Hypothalamus (tissue), 51 donors: ENCODE measurements around the gene CDK5R2.

Experiments used
- DNase-seq, 51 donors: peaks; one replicate each; lab custom pipeline; 2025; lab: John Stamatoyannopoulos, UW

Gene CDK5R2

DNA sequence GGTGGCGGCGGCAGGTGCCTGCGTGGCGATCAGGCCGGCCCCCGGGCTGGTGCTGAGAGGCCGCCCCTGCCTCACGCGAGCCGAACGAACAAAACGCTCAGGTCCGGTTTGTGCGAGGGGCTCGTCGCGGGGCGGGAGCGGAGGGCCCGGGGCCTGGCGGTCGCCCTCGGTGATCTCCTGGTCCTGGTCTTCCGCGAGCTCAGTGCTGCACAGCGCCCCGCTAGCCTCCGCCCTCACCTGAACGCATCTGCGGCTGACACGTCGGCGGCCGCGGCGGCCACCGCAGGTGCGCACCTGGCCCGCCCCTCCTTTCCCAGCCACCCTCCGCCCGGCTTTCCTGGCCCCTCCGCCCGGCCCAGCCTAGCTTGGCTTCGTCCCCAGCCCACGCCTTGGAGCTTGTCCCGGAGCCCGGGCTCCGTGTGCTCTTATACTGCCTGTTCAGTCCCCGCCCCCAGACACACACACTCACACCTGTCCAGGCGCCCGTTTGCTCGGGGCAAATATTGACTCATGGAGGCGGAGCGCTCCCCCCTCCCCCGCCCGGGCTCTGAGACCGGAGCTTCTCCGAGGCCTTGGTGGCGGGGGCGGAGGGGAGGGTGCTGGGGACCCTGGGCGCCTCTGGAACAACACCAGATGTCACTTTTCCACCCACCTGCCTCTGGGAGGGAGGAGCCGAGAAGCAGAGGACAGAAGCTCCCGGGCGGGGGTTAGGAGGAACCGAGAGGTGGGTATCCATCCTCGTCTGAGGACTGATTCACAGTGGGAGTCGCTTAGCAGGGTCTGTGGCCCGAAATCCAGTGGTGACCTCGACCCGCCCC, 42.3 kb downstream of the CDK5R2 start:
- peak in 1 of 51 donors; percentile 10 for DNase-seq

DNA sequence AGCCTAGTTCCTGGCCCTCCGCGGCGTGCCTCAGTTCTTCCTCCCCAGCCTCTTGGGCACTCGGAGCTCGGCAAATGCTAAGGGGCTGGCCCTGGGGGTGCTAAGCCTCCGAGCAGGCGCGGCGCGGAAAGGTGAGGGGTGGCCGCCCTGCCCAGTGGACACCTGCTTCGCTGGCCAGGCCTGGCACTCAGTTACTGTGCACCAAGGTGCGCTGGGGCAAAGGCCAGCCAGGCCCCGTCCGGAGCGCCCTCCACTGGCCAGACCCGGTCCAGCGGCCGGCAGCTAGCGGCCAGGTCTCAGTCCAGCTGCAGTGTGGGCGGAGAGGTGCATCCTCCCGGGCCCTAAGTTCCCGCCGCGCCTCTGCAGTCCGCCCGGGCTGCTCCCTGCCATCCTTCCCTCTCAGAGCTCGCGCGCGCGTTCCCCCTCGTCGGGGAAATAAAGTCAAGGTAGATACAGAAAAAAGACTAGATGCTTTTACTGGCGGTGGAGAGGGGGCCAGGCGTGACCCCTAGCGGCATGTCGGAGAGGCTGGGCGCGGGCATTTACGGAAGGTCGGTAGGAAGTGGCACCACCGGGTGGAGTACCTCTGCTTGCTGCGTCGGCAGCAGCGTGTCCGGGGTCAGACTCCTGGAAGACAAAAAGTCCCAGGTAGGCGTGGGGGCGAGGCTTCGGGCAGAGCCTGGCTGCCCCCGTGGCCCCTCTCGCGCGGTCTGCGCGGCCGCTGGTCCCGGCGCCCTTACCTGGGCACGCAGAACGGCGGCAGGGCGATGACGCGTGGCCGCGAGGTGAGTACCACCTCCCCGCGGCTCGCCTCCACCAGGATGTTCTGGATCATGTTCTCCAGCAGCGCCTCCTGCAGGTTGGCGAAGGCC, 43.2 kb downstream of the CDK5R2 start:
- peak in 5 of 51 donors; percentile 11 to 39 (median 19) for DNase-seq

DNA sequence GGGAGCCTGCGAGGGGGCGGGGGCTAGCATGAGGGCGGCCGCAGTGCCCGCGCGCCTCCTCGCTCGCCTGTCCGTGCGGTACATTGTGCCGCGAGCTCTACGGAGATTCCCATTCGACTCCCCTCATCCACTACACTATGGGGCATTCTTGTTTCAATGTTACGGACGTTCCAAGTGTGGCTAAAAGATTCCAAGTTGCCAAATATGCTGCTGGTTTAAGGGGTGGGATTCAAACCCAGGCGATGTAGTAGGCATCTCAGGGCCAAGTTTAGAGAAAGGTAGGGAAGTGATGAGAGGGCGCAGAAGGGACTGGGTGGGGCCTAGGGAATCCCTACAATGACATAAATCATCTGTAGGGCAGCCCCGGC, 43.8 kb downstream of the CDK5R2 start:
- no peak for DNase-seq

DNA sequence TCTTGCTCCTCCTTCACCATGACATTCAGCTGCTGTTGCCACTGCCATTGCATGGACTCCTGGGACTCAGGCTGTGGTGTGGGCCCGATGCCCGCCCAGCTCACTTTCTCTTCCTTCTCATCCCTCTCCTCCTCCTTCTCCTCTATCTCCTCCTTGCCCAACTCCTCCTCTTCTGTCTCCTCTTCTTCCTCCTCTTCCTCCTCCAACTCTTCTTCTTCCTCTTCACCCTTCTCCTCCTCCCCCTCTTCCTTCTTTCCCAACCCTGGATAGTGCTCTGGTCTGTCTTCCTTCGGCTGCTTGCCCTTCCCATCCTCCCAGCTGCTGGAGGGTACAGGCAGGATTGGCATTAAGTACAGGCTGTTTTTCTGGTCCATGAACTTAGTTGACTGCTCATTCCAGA, 44.5 kb downstream of the CDK5R2 start:
- no peak for DNase-seq

DNA sequence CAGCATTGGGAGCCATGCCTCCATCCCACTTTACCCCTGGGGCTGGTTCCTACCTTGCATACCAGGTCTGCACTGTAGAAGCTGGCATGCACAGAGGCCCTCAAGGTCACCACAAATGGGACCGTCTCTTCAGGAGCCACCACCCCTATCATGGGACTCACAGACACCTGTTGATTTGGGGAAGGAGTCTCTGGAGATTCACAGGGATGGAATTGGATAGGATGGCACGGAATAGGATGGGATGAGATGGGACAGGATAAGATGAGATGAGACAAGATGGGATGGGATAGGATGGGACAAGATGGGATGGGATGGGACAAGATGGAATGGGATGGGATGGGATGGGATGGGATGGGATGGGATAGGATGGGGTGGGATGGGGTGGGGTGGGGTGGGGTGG, 49.8 kb downstream of the CDK5R2 start:
- DNase-seq, result no peak

DNA sequence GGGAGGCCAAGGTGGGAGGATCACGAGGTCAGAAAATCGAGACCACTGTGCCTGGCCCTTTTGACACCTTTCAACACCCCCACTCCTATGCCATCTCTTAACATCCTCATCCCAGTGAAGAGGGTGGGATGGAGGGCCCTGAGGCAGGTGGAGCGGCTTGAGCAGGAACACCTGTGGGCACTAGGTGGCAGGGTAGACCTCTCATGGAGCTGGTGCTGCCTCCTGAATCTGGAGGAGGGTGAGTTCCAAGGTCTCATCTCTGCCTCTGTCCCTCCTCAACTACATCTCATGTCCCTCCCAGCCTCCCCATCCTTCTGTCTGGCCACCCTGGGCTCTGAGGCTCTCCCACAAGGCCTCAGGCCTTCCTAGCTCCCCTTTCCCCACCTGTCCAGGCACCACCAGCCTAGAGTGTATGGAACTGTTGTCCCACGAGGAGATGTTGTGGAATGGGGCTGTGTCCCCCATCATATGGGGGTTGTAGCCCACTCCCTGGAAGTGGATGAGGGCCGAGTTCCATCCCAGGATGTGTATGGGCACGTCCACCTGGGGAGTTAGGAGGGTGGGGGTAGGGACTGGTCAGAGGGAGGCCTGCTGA, 50.8 kb downstream of the CDK5R2 start:
- no peak for DNase-seq

DNA sequence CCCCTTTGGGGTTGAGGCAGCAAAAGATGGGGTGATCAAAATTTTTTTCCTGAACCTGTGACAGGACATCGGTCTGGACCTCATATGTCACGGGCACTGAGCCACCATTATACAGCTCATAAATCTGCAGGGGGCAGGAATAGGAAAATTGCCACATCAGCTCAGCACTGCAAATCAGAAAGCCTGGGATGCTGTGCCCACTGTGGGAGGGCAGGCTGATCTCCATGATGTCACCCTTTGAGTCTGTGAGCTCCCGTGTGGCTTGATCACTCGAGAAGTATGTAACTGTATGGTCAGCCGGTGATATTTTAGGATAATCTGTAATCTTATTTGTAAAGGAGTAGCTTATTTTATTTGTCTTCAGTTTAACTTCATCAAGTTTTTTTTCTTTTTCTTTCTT, 51.4 kb downstream of the CDK5R2 start:
- DNase-seq, result no peak
